ENCODE results near the gene MPHOSPH8. TPM values are rescaled to one million over a fixed set of nuclear protein-coding genes. Genes with fewer than 3 reads are reported as not detected.

Gene MPHOSPH8
- polyA plus RNA-seq, 3 donors: 2.1 to 13.5 (median 5.3) TPM

- H3K9me3 ChIP-seq (replicated peaks in 1 of 2; ENCODE audit: control insufficient read depth in 1 of 2, insufficient read depth in 1 of 2, low read length in 2 of 2): peaks cover 0 to 11% of the 10 kb centered on the region in 2 donors
- peaks cover 20% of the 10 kb centered on the region for H3K4me1 Mint-ChIP-seq
- intact Hi-C loops (cut with micrococcal nuclease): no loop called here
- no peak overlapping the region for H3K4me3 Mint-ChIP-seq
- peaks cover 11 to 12% of the 10 kb centered on the region in 2 donors for H3K4me1 ChIP-seq (ENCODE audit: control insufficient read depth in 1 of 2, insufficient read depth in 2 of 2, low read length in 2 of 2)
- H3K27ac Mint-ChIP-seq: no peak overlapping the region
- H3K27me3 ChIP-seq (ENCODE audit: control insufficient read depth in 2 of 2, insufficient read depth in 2 of 2, low read length in 2 of 2): no peaks in the 10 kb centered on the region
- no peak overlapping the region for H3K4me2 ChIP-seq (replicated peaks; ENCODE audit: extremely low read depth, low read length, poor library complexity, severe bottlenecking)
- peaks cover 0 to 10% (median 2%) of the 10 kb centered on the region in 3 donors for H3K27me3 Mint-ChIP-seq (ENCODE audit: low read depth in 3 of 3)
- no peak overlapping the region for H2AFZ ChIP-seq (ENCODE audit: insufficient read depth, low read depth, low read length, poor library complexity, severe bottlenecking)
- DNase-seq: no peak
- no peak overlapping the region for H3K4me3 ChIP-seq (replicated peaks in 1 of 3; ENCODE audit: low read depth in 2 of 3, low read length in 3 of 3)
- WGBS (ENCODE audit: insufficient coverage): 50% methylated on average over 2 of the region's 5 CpGs
- no peaks in the 10 kb centered on the region for H3K79me2 ChIP-seq (ENCODE audit: insufficient read depth, low read length)
- TF ChIP-seq CTCF (IDR thresholded peaks at IDR 0.05): no peak
- no peak overlapping the region for H3K9ac ChIP-seq (ENCODE audit: insufficient read depth, low read length, poor library complexity, severe bottlenecking)
- no peaks in the 10 kb centered on the region for H4K20me1 ChIP-seq (ENCODE audit: insufficient read depth, low read length)
- H3K9me3 Mint-ChIP-seq: peaks cover 9 to 30% (median 19%) of the 10 kb centered on the region in 7 donors
- H3K27ac ChIP-seq (ENCODE audit: low read depth in 1 of 2, low read length in 2 of 2): no peak overlapping the region
- H3K36me3 ChIP-seq (replicated peaks in 1 of 2; ENCODE audit: control insufficient read depth in 1 of 2, insufficient read depth in 2 of 2, low read length in 2 of 2): no peaks in the 10 kb centered on the region
- no peaks in the 10 kb centered on the region for H3K36me3 Mint-ChIP-seq
Measured at GRCh38 chr13:19590423-19590822, 43.0 kb upstream of the MPHOSPH8 start.

- Mint-ChIP-seq H3K27ac (no peak overlapping the region), H3K9me3 (peaks cover 4 to 20% (median 12%) of the 10 kb centered on the region in 7 donors), H3K27me3 (ENCODE audit: low read depth in 3 of 3) (peaks cover 3 to 10% (median 3%) of the 10 kb centered on the region in 3 donors), H3K4me3 (no peak overlapping the region), H3K36me3 (no peaks in the 10 kb centered on the region), H3K4me1 (peaks cover 16% of the 10 kb centered on the region)
- H3K9ac ChIP-seq (ENCODE audit: insufficient read depth, low read length, poor library complexity, severe bottlenecking): no peak overlapping the region
- peak in 1 of 3 donors; percentile 38 for DNase-seq
- no peak overlapping the region for H3K27ac ChIP-seq (ENCODE audit: low read depth in 1 of 2, low read length in 2 of 2)
- intact Hi-C loops (cut with micrococcal nuclease): no loop called here
- no peaks in the 10 kb centered on the region for H3K79me2 ChIP-seq (ENCODE audit: insufficient read depth, low read length)
- no peaks in the 10 kb centered on the region for H3K27me3 ChIP-seq (ENCODE audit: control insufficient read depth in 2 of 2, insufficient read depth in 2 of 2, low read length in 2 of 2)
- no peaks in the 10 kb centered on the region for H3K36me3 ChIP-seq (replicated peaks in 1 of 2; ENCODE audit: control insufficient read depth in 1 of 2, insufficient read depth in 2 of 2, low read length in 2 of 2)
- H4K20me1 ChIP-seq (ENCODE audit: insufficient read depth, low read length): no peaks in the 10 kb centered on the region
- no peak overlapping the region for H3K4me2 ChIP-seq (replicated peaks; ENCODE audit: extremely low read depth, low read length, poor library complexity, severe bottlenecking)
- no peak overlapping the region for H3K4me3 ChIP-seq (replicated peaks in 1 of 3; ENCODE audit: low read depth in 2 of 3, low read length in 3 of 3)
- H3K9me3 ChIP-seq (replicated peaks in 1 of 2; ENCODE audit: control insufficient read depth in 1 of 2, insufficient read depth in 1 of 2, low read length in 2 of 2): peaks cover 0 to 2% of the 10 kb centered on the region in 2 donors
- 14% methylated on average over 3 of the region's 7 CpGs for WGBS (ENCODE audit: insufficient coverage)
- no peak for TF ChIP-seq CTCF (IDR thresholded peaks at IDR 0.05)
- H3K4me1 ChIP-seq (ENCODE audit: control insufficient read depth in 1 of 2, insufficient read depth in 2 of 2, low read length in 2 of 2): peaks cover 6 to 9% of the 10 kb centered on the region in 2 donors
- H2AFZ ChIP-seq (ENCODE audit: insufficient read depth, low read depth, low read length, poor library complexity, severe bottlenecking): no peak overlapping the region
Measured at GRCh38 chr13:19591864-19592263, 41.6 kb upstream of the MPHOSPH8 start.

Data from CD14-positive monocyte (primary cell).